NCI-H1694 (cell line): ENCODE results near the gene C1QTNF3.

Source experiments
- DNase-seq: peaks from one replicate; lab custom pipeline; 2025; lab: John Stamatoyannopoulos, UW

Gene C1QTNF3

GRCh38 chr5:33997331-33997983, 45.6 kb downstream of the C1QTNF3 start:
- peak; percentile 89 for DNase-seq

- no peak for DNase-seq
These were observed 47.1 kb downstream of the C1QTNF3 start for GRCh38 chr5:33995865-33996264.

DNA sequence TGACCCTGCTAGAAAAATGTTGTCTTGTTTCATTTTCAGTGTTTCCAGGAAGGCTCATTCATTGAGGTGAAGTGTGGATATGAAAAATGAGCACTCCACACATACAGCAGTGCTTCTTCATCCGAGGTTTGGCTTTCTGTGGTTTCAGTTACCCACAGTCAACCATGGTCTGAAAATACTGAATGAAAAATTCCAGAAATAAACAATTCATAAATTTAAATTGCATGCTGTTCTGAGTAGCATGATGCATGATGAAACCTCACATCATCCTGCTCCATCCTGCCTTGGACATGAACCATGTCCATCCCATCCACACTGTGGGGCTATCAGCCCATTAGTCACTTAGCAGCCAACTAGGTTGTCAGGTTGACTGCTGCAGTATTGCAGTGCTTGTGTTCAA, 48.2 kb downstream of the C1QTNF3 start:
- DNase-seq, result no peak

GRCh38 chr5:33992864-33993263, 50.1 kb downstream of the C1QTNF3 start:
- no peak for DNase-seq

DNA sequence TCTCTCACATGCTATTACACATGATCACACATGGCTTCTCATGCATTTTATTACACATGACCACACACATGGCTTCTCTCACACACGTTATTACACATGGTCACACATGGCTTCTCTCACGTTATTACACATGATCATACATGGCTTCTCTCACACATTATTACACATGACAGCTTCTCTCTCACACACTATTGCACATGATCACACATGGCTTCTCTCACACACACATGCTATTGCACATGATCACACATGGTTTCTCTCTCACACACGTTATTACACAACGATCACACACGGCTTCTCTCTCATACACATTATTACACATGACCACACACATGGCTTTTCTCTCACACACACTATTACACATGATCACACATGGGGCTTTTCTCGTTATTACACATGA, 57.6 kb downstream of the C1QTNF3 start:
- no peak for DNase-seq

GRCh38 chr5:33984671-33985124, 58.3 kb downstream of the C1QTNF3 start, which contains the start of gene SLC45A2:
Gene SLC45A2, minus strand, starts transcription at chr5:33984693. Its CDS starts 110 bp downstream, at chr5:33984583.
- DNase-seq, result no peak

DNA sequence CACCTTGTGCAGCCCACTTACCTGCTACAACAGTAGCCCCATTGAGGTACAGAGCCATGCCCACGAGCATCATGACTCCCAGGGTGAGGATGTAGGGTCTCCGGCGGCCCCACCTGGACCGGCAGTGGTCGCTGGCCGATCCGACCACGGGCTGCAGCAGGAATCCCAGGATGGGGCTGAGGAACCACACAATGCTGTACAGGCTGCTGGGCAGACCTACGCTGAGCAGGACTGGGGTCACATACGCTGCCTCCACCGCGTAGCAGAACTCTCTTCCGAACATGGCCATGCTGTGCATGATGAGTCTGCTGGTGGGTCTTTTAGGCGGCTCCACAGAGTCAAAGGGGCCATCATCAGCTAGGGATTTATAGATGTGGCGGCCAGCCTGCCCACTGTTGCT, 58.8 kb downstream of the C1QTNF3 start:
- no peak for DNase-seq

GRCh38 chr5:33981408-33982162, 61.4 kb downstream of the C1QTNF3 start:
- DNase-seq, result no peak

GRCh38 chr5:33980030-33980429, 63.0 kb downstream of the C1QTNF3 start:
- no peak for DNase-seq

DNA sequence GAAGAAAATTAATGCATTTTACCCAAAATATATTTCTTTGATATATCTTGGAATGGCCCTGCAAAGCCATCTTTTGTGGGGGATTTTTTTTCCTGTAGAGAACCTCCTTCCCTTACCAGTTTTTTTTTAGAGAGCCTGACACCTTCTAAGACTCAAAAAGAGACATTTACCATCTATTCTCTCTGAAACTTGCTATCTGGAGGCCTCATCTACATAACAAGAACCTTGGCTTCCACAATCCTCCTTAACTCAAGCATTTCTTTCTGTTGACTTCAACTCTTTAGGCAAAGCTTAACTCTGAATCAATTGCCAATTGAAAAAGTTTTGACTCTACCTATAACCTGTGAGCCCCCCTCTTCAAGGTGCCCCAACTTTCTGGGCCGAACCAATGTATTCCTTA, 64.7 kb downstream of the C1QTNF3 start:
- no peak for DNase-seq

- DNase-seq, result no peak
These were observed 66.7 kb downstream of the C1QTNF3 start for GRCh38 chr5:33976307-33976706.

DNA sequence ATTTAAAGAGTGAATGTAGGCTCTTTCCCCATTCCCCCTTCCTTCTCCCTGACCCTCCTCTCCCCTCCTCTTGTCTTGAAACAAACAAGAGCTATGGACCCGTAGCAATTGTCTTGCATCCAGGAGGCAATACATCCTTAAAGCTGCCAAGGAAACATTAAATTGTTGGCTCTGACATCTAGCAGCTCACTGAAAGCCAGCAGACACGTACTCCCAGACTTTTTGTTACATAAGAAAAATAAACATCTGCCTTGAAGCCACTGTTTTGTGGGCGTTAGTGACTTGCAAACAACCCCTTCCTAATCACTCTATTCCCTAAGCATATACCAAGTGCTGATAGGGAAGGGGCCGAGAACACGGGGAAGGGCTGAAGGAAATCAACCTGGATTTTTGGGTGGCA, 67.2 kb downstream of the C1QTNF3 start:
- DNase-seq, result no peak

DNA sequence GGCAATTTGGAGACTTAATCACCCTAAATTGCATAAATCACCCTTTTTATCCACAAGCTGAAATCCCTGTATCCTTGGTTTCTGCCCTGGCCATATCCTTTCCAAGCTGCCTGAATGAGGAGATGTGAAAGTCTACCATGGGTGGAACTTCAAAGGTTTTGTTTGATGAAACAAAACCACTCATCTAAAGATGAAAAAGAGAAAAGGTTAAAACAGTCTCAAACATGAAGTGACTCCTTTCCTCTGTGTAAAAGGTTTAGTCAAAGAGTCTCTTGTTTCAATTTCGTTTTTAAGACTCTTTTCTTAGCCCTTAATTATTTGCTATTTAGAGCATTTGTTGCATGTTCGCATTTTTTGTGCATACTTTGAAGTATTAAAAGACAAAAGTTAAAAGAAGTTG, 69.7 kb downstream of the C1QTNF3 start:
- DNase-seq, result no peak

DNA sequence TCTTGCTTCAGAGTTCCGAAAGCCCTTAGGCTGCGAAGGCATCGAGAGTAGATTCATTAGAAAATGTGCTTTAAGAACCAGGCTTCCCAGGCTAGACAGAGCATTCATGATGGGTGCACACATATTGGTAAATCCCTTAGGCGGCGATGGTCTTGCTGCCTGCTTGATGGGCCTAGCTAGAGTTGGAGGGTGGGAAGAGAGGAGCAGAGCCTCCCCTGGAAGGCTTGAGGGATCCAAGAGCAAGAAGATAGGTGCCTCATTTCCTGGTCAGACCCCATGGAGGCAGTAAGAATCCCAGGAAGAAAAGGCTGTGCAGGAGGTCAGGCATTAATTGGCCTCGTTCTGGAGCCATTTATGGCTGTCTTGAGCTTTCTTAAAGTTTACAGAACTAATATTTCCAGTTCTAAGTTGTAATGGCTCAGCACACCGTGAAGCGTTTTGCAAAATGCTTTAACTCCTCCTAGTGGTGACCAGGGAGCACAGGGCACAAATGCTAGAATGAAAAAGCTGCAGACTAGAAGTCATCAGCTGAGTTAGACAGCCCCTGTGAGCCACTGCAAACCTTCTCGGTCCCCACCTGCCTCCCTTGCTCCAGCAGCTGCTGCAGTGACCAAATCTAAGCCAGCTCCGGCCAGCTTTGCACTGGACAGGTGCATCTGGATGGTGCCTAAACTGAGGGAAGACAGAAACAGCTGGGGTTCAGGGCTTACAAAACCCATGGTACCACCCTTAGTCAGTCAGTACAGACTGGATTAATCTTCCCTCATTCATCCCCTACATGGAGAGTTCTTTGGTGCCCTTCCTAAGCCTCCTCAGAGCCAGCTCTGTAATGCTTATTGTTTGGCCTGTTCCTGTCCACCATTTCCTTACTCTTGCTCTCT, 73.2 kb downstream of the C1QTNF3 start:
- DNase-seq, result peak; percentile 62

GRCh38 chr5:33968211-33969005, 74.6 kb downstream of the C1QTNF3 start:
- peak; percentile 91 for DNase-seq
